HG03354 (cell line): ENCODE results near the gene RPS27A.
"Not testable (repeated sequence)": the region's sequence is repeated elsewhere in the genome, so short reads cannot be mapped to it uniquely, and the experiment has no call there.

Source experiments
- ATAC-seq: cut with Tn5 transposase; IDR thresholded peaks from one replicate; pipeline ENCODE4 v1.9.1; 2021; ENCODE audit warnings: mild to moderate bottlenecking; ENCODE audit not compliant: unreplicated experiment, poor library complexity, severe bottlenecking

The RPS27A gene

GRCh38 chr2:55235724-55236538 is 3.4 kb downstream of the RPS27A start:
- no peak for ATAC-seq

GRCh38 chr2:55236992-55237543 is 4.6 kb downstream of the RPS27A start:
- ATAC-seq: no peak

GRCh38 chr2:55239656-55240222 is 7.3 kb downstream of the RPS27A start:
- ATAC-seq: no peak

- not testable (repeated sequence) for ATAC-seq
Measured at GRCh38 chr2:55241582-55241981, 9.1 kb downstream of the RPS27A start.

- no peak for ATAC-seq
Measured at GRCh38 chr2:55242617-55243016, 10.1 kb downstream of the RPS27A start.

GRCh38 chr2:55245411-55245810 is 12.9 kb downstream of the RPS27A start:
- ATAC-seq: no peak

GRCh38 chr2:55247025-55247424 is 14.5 kb downstream of the RPS27A start:
- ATAC-seq: no peak

GRCh38 chr2:55252832-55253231 is 20.3 kb downstream of the RPS27A start:
- no peak for ATAC-seq

GRCh38 chr2:55259586-55259985 is 27.1 kb downstream of the RPS27A start:
- ATAC-seq: not testable (repeated sequence)

- ATAC-seq: no peak
Measured at GRCh38 chr2:55268288-55268906, 35.9 kb downstream of the RPS27A start.

GRCh38 chr2:55268907-55269644 is 36.6 kb downstream of the RPS27A start, which contains the start of gene MTIF2:
MTIF2 (minus strand) TSS chr2:55269231; CDS start chr2:55263858, 5,373 bp downstream.
- peak; percentile 98 for ATAC-seq

- no peak for ATAC-seq
Measured at GRCh38 chr2:55269645-55269990, 37.1 kb downstream of the RPS27A start.

- not testable (repeated sequence) for ATAC-seq
Measured at GRCh38 chr2:55274346-55274745, 41.9 kb downstream of the RPS27A start.

GRCh38 chr2:55277310-55277709 is 44.8 kb downstream of the RPS27A start:
- no peak for ATAC-seq

GRCh38 chr2:55279214-55279835 is 46.8 kb downstream of the RPS27A start:
- not testable (repeated sequence) for ATAC-seq

GRCh38 chr2:55279859-55280424 is 47.5 kb downstream of the RPS27A start:
- not testable (repeated sequence) for ATAC-seq

- ATAC-seq: not testable (repeated sequence)
Measured at GRCh38 chr2:55280851-55281546, 48.5 kb downstream of the RPS27A start.

- peak; percentile 99 for ATAC-seq
Measured at GRCh38 chr2:55282110-55282917, 49.8 kb downstream of the RPS27A start.
